KMS-11 (cell line): ENCODE results near the gene KCNH5.

Source experiments
- H2AFZ ChIP-seq: fragments of 200-600 bp; sonication (generic); 2 replicates; pipeline ENCODE4 v1.6.1; 2016; ENCODE audit warnings: antibody characterized with exemption, mixed run types, low read depth
- H3K27ac ChIP-seq: fragments of 200-600 bp; sonication (generic); 2 replicates; pipeline ENCODE4 v1.6.1; 2016; ENCODE audit warnings: mild to moderate bottlenecking, mixed run types
- H3K27me3 ChIP-seq: fragments of 200-600 bp; sonication (generic); 2 replicates; pipeline ENCODE4 v1.6.1; 2017; ENCODE audit warnings: mild to moderate bottlenecking, low read depth, mixed run types, moderate library complexity; ENCODE audit not compliant: insufficient read depth
- H3K36me3 ChIP-seq: fragments of 200-600 bp; sonication (generic); 2 replicates; pipeline ENCODE4 v1.6.1; 2017; ENCODE audit warnings: mild to moderate bottlenecking, mixed run types; ENCODE audit not compliant: insufficient read depth
- H3K4me1 ChIP-seq: fragments of 200-600 bp; sonication (generic); 2 replicates; pipeline ENCODE4 v1.6.1; 2016; ENCODE audit warnings: mild to moderate bottlenecking, low read depth, mixed run types; ENCODE audit not compliant: poor library complexity, severe bottlenecking
- H3K4me2 ChIP-seq: fragments of 200-600 bp; sonication (generic); 2 replicates; pipeline ENCODE4 v1.7.0; 2016; ENCODE audit warnings: mild to moderate bottlenecking, mixed run types
- H3K4me3 ChIP-seq: fragments of 200-600 bp; sonication (generic); IDR thresholded peaks from 2 replicates; pipeline ENCODE4 v1.6.1; 2017; ENCODE audit warnings: low read depth, low read length, mixed read lengths; ENCODE audit not compliant: insufficient read depth
- H3K79me2 ChIP-seq: fragments of 200-600 bp; sonication (generic); 2 replicates; pipeline ENCODE4 v1.6.1; 2016; ENCODE audit warnings: low read depth, mixed run types; ENCODE audit not compliant: insufficient read depth
- H3K9ac ChIP-seq: fragments of 200-600 bp; sonication (generic); 2 replicates; pipeline ENCODE4 v1.6.1; 2016; ENCODE audit warnings: mild to moderate bottlenecking, mixed run types
- H4K20me1 ChIP-seq: fragments of 200-600 bp; sonication (generic); 2 replicates; pipeline ENCODE4 v1.6.1; 2016; ENCODE audit warnings: mild to moderate bottlenecking, mixed run types; ENCODE audit not compliant: insufficient read depth
- TF ChIP-seq, protein P1 (sequence below): fragments of 200-600 bp; sonication (generic); conservative IDR thresholded peaks from 2 replicates; pipeline ENCODE4 v1.6.1; 2017; ENCODE audit warnings: low read depth, mild to moderate bottlenecking, antibody characterized with exemption, low read length, moderate library complexity, mixed read lengths

Gene KCNH5

DNA sequence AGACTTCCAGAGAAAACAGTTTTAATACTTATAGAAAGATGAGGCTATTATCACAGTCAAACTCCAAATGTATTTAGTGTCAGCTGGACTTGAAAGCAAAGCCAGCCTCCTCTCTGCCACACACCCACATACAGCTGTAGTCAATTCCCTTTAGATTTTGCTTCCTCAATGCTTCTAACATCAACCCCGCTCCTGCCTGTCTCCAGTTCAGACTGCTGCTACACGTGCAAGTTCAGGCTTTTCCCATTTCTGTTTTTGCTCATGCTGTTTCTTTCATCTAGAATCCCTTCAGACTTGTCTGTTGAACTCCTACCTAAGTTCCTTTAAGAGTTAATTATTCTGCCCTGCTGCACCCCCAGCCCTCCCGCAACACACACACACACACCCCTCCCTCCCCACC is 380.0 kb downstream of the KCNH5 start:
- Histone ChIP-seq H3K4me3 (no peak overlapping the region), H3K4me1 (no peaks in the 10 kb centered on the region), H3K36me3 (no peaks in the 10 kb centered on the region), H3K27ac (no peak overlapping the region), H3K79me2 (no peaks in the 10 kb centered on the region), H3K27me3 (no peaks in the 10 kb centered on the region), H3K9ac (no peak overlapping the region), H4K20me1 (no peaks in the 10 kb centered on the region), H3K4me2 (no peak overlapping the region), H2AFZ (no peak overlapping the region)
- TF ChIP-seq, protein P1, sequence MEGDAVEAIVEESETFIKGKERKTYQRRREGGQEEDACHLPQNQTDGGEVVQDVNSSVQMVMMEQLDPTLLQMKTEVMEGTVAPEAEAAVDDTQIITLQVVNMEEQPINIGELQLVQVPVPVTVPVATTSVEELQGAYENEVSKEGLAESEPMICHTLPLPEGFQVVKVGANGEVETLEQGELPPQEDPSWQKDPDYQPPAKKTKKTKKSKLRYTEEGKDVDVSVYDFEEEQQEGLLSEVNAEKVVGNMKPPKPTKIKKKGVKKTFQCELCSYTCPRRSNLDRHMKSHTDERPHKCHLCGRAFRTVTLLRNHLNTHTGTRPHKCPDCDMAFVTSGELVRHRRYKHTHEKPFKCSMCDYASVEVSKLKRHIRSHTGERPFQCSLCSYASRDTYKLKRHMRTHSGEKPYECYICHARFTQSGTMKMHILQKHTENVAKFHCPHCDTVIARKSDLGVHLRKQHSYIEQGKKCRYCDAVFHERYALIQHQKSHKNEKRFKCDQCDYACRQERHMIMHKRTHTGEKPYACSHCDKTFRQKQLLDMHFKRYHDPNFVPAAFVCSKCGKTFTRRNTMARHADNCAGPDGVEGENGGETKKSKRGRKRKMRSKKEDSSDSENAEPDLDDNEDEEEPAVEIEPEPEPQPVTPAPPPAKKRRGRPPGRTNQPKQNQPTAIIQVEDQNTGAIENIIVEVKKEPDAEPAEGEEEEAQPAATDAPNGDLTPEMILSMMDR = no peak

GRCh38 chr14:62663456-62663821 is 381.8 kb downstream of the KCNH5 start:
- Histone ChIP-seq H3K27ac (no peak overlapping the region), H3K27me3 (no peaks in the 10 kb centered on the region), H4K20me1 (no peaks in the 10 kb centered on the region), H3K4me2 (no peak overlapping the region), H3K79me2 (no peaks in the 10 kb centered on the region), H3K4me1 (no peaks in the 10 kb centered on the region), H3K36me3 (no peaks in the 10 kb centered on the region), H2AFZ (no peak overlapping the region), H3K4me3 (no peak overlapping the region), H3K9ac (no peak overlapping the region)
- TF ChIP-seq, protein P1 = no peak

GRCh38 chr14:62662811-62663455 is 382.3 kb downstream of the KCNH5 start:
- Histone ChIP-seq H3K9ac (no peak overlapping the region), H3K79me2 (no peaks in the 10 kb centered on the region), H2AFZ (no peak overlapping the region), H3K4me2 (no peak overlapping the region), H3K36me3 (no peaks in the 10 kb centered on the region), H3K27me3 (no peaks in the 10 kb centered on the region), H4K20me1 (no peaks in the 10 kb centered on the region), H3K27ac (no peak overlapping the region), H3K4me3 (no peak overlapping the region), H3K4me1 (no peaks in the 10 kb centered on the region)
- TF ChIP-seq, protein P1 = no peak

DNA sequence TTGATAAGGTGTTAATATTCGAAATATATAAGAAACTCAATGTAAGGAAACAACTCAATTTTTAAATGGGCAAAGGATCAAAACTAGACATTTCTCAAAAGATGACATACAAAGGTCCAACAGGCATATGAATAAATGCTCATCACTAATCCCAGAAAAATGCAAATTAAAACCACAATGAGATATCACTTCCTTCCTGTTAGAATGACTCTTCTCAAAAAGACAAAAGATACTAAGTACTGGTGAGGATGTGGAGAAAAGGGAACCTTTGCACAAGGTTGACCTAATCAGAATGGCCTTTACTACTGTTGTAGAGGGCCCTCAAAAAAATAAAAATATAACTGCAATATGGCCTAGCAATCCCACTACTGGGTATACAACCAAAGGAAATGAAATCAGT is 383.4 kb downstream of the KCNH5 start:
- no peak overlapping the region for H3K4me2 ChIP-seq
- H3K4me3 ChIP-seq = no peak overlapping the region
- no peak overlapping the region for H3K9ac ChIP-seq
- no peak overlapping the region for H2AFZ ChIP-seq
- no peaks in the 10 kb centered on the region for H4K20me1 ChIP-seq
- no peaks in the 10 kb centered on the region for H3K36me3 ChIP-seq
- H3K27me3 ChIP-seq = no peaks in the 10 kb centered on the region
- no peak overlapping the region for H3K27ac ChIP-seq
- TF ChIP-seq, protein P1 = no peak
- H3K79me2 ChIP-seq = no peaks in the 10 kb centered on the region
- no peaks in the 10 kb centered on the region for H3K4me1 ChIP-seq
